Glutamatergic neuron (in vitro differentiated cells): ENCODE measurements around the gene A1CF. TPM values are rescaled to one million over a fixed set of nuclear protein-coding genes. Genes with fewer than 3 reads are reported as not detected.
"Not testable (repeated sequence)": the region's sequence is repeated elsewhere in the genome, so short reads cannot be mapped to it uniquely, and the experiment has no call there.

Source experiments
- DNase-seq: peaks from one replicate; pipeline ENCODE4 v3.0.0; 2022
- H3K27ac Mint-ChIP-seq: one replicate; pipeline ENCODE4 v1.8.0; 2020; ENCODE audit warnings: mild to moderate bottlenecking, mixed read lengths, inconsistent platforms; ENCODE audit not compliant: unreplicated experiment
- H3K27me3 Mint-ChIP-seq: one replicate; pipeline ENCODE4 v1.8.0; 2020; ENCODE audit warnings: mild to moderate bottlenecking, moderate library complexity, mixed read lengths, inconsistent platforms; ENCODE audit not compliant: unreplicated experiment
- H3K36me3 Mint-ChIP-seq: one replicate; pipeline ENCODE4 v1.8.0; 2020; ENCODE audit warnings: mild to moderate bottlenecking, mixed read lengths, inconsistent platforms; ENCODE audit not compliant: unreplicated experiment
- H3K4me1 Mint-ChIP-seq: one replicate; pipeline ENCODE4 v1.8.0; 2020; ENCODE audit warnings: mild to moderate bottlenecking, low read depth, mixed read lengths, inconsistent platforms; ENCODE audit not compliant: unreplicated experiment
- H3K4me3 Mint-ChIP-seq: one replicate; pipeline ENCODE4 v1.8.0; 2020; ENCODE audit warnings: mild to moderate bottlenecking, mixed read lengths, inconsistent platforms; ENCODE audit not compliant: unreplicated experiment
- H3K9me3 Mint-ChIP-seq: one replicate; pipeline ENCODE4 v1.8.0; 2020; ENCODE audit warnings: mild to moderate bottlenecking, moderate library complexity, mixed read lengths, inconsistent platforms; ENCODE audit not compliant: unreplicated experiment
- total RNA-seq: library from RNA; stranded (reverse); fragmentation: NEBNext Ultra II Directional; extraction: Animal tissue kit (Norgen Biotek cat#: 25700); gene quantifications from one replicate; pipeline ENCODE4 v1.2.1, GENCODE V29; 2021; ENCODE audit not compliant: unreplicated experiment
- TF ChIP-seq, protein P1 (sequence below): fragments of 200-600 bp; sonication (generic); IDR thresholded peaks from one replicate; pipeline ENCODE4 v1.5.0; 2021; ENCODE audit not compliant: partially characterized antibody, unreplicated experiment

A1CF gene
- total RNA-seq, 1 donor from 2014 or later = not detected

DNA sequence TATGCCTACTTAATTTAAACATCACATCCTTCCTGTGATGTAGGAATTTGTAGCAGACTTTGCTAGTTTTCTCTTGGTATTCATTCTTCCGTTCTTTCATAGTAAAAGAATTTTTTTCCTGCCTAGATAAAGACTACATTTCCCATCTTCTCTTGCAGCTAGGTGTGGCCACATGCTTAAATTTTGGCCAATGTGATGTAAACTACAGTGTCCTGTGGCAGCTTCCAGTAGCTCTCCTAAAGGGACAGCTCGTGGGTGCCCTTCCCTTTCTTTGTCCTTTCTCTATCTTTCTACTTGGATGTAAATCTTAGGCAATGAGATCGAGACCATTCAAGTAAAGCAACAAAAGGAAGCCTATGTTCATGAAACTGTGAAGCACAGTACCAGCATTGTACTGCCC lies 87.1 kb downstream of the A1CF start:
- H3K4me3 Mint-ChIP-seq = no peak overlapping the region

DNA sequence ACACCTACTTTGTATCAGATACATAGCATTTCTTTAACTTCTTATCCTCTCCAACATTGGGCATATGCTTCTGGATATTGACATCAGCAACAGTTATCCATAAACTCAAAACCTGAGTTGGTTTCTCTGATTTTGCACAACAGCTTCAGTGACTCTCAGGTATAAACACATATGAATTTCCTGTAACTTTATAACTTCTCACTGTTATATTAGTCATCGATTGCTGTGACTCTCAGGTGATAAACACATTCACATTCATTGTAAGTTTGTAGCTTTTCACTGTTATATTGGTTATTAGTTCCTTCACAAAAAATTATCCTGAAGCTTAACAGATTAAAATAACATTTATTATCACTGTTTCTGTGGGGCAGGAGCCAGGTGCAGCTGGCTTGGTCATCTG lies 88.7 kb downstream of the A1CF start:
- no peak overlapping the region for H3K27ac Mint-ChIP-seq
- no peaks in the 10 kb centered on the region for H3K9me3 Mint-ChIP-seq
- H3K4me1 Mint-ChIP-seq = no peaks in the 10 kb centered on the region
- TF ChIP-seq, protein P1, sequence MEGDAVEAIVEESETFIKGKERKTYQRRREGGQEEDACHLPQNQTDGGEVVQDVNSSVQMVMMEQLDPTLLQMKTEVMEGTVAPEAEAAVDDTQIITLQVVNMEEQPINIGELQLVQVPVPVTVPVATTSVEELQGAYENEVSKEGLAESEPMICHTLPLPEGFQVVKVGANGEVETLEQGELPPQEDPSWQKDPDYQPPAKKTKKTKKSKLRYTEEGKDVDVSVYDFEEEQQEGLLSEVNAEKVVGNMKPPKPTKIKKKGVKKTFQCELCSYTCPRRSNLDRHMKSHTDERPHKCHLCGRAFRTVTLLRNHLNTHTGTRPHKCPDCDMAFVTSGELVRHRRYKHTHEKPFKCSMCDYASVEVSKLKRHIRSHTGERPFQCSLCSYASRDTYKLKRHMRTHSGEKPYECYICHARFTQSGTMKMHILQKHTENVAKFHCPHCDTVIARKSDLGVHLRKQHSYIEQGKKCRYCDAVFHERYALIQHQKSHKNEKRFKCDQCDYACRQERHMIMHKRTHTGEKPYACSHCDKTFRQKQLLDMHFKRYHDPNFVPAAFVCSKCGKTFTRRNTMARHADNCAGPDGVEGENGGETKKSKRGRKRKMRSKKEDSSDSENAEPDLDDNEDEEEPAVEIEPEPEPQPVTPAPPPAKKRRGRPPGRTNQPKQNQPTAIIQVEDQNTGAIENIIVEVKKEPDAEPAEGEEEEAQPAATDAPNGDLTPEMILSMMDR = no peak
- H3K27me3 Mint-ChIP-seq = no peaks in the 10 kb centered on the region
- H3K36me3 Mint-ChIP-seq = no peaks in the 10 kb centered on the region
- no peak for DNase-seq
- no peak overlapping the region for H3K4me3 Mint-ChIP-seq

More for the DNA sequence above, 87.1 kb downstream of the A1CF start:
- Mint-ChIP-seq H3K9me3 (no peaks in the 10 kb centered on the region), H3K4me1 (no peaks in the 10 kb centered on the region), H3K36me3 (no peaks in the 10 kb centered on the region), H3K27ac (no peak overlapping the region), H3K27me3 (no peaks in the 10 kb centered on the region)
- TF ChIP-seq, protein P1 = no peak
- no peak for DNase-seq

DNA sequence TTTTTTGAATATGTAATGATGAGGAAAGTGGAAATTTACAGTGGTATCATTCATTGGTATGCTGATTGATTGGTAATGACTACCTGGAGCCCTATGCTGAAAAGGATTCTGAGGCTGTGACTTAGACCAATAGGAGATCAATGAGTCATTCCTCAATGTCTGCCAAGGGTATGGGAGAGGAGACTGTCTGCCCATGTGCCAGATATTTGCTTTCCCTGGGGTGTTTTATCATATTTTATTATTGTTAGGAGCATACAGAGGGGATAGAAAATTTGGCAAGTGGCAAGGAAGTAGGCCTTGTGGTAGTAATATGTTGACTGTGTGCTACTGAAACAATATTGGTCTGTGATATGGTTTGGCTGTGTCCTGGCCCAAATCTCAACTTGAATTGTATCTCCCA lies 90.9 kb downstream of the A1CF start:
- no peak overlapping the region for H3K27ac Mint-ChIP-seq

DNA sequence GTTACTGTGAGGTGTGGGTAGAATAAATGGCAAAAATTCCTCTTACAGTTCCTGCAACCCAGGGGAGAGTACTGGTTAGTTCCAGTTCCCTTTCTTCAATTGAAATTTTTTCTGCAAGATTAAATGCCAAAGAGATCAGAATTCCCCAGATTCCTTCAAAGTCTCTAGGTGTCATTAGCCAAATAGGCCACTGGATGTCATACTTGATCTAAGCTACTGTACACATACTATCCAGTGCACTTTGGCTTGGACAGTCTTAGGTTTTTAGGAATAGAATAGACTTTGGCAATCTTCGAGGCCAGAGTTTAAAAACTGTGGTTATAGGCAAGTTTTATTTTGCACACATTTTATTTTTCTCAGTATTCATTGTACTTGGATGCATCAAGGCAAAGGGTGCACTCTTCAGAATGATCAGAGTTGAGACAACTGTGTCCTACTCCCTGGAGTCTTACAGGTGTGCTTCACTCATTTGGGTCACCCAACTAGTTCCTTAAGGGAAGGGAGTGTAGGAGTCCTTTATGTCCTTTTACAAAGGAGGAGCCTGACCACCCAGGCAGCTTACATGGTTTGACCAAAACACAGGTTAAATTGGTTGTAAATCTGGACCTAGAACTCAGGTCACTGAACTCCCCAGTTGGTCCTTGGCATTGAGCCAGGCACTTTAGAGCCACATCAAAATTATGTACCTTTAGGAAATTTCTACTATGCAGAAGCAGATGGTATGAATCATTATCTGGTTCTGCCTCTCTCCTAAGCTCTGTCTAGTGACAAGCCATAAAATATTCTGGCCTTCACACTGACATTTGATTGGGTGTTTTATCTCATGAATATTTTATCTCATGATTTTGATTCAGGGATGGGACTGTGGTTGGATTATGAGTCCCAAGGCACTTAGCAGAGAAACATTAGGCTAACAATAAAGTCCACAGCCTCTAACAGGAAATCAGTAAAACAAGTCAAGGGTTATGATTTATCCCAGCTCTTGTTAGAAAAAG lies 96.2 kb downstream of the A1CF start:
- no peaks in the 10 kb centered on the region for H3K27me3 Mint-ChIP-seq
- H3K27ac Mint-ChIP-seq = no peak overlapping the region
- TF ChIP-seq, protein P1 = peak; percentile 29
- no peaks in the 10 kb centered on the region for H3K9me3 Mint-ChIP-seq
- no peak for DNase-seq
- H3K36me3 Mint-ChIP-seq = peaks cover 9% of the 10 kb centered on the region
- peaks cover 2% of the 10 kb centered on the region for H3K4me1 Mint-ChIP-seq
- no peak overlapping the region for H3K4me3 Mint-ChIP-seq

More for the DNA sequence above, 90.9 kb downstream of the A1CF start:
- Mint-ChIP-seq H3K9me3 (no peaks in the 10 kb centered on the region), H3K36me3 (no peaks in the 10 kb centered on the region), H3K27me3 (no peaks in the 10 kb centered on the region), H3K4me3 (no peak overlapping the region), H3K4me1 (no peaks in the 10 kb centered on the region)
- TF ChIP-seq, protein P1 = no peak
- no peak for DNase-seq

DNA sequence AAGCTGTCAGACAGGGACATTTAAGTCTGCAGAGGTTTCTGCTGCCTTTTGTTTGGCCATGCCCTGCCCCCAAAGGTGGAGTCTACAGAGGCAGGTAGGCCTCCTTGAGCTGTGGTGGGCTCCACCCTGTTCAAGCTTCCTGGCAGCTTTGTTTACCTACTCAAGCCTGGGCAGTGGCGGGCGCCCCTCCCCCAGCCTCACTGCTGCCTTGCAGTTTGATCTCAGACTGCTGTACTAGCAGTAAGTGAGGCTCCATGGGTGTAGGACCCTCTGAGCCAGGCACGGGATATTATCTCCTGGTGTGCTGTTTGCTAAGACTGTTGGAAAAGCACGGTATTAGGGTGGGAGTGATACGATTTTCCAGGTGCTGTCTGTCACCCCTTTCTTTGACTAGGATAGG lies 97.5 kb downstream of the A1CF start:
- DNase-seq, H3K4me3 Mint-ChIP-seq, H3K9me3 Mint-ChIP-seq, H3K36me3 Mint-ChIP-seq, H3K27me3 Mint-ChIP-seq, H3K27ac Mint-ChIP-seq, H3K4me1 Mint-ChIP-seq: not testable (repeated sequence)

DNA sequence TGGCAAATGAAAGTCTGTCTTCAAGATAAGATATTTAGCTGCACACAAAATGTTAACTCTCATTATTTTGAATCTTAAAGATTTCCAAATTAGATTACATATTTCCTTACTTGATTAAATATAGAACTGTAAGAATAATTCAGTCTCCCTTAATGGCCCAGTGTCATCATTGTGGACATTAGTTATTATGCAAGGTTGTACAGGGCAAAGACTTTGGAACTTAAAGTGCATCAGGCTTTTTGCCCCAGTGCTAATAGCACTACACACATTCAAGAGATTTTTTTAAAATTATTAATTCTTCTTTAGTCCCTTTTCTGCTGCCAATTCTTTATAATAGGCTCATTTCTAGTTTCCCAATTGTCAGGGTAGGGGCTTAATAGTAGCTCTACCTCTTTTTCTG lies 103.4 kb downstream of the A1CF start:
- H3K27me3 Mint-ChIP-seq, DNase-seq, H3K27ac Mint-ChIP-seq, H3K9me3 Mint-ChIP-seq, H3K36me3 Mint-ChIP-seq, H3K4me1 Mint-ChIP-seq, H3K4me3 Mint-ChIP-seq: not testable (repeated sequence)

DNA sequence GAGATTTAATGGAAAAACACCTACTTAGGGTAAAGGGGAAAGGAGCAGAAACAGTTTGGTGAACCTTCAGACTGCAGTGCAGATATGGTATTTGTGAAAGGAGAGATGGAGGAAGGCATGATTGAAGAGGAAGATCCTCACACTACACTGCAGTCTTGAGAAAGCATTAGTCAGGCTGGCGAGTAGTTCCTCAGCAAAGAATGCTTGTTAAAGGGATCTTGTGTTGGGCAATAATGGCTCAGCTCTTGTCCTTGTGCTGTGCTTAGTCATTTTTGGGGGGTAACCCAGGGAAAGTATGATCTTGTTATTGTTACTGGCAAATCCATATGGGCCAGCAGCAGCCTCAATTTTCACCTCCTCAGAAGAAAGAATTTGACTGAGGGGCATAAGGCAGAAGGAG lies 105.4 kb downstream of the A1CF start:
- H3K27ac Mint-ChIP-seq, H3K27me3 Mint-ChIP-seq, DNase-seq, H3K9me3 Mint-ChIP-seq, H3K4me1 Mint-ChIP-seq, H3K4me3 Mint-ChIP-seq, H3K36me3 Mint-ChIP-seq: not testable (repeated sequence)

DNA sequence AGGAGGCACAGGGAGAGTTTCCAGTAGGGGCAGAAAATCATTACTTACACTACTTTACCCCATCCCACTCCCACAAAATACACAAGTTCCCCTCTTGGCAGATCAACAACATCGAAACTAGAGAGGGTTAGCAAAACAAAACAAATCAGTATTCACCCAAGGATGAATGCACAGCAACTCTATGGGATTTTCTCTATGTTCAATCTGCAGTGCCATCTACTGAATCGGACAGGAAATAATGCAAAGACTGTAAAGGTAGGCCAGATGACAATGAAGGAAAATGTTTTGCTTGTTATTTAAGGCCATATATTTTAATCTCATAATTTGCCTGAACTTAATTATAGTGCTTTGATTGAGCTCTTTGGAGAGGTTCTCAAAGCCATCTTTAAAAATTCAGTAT lies 110.6 kb downstream of the A1CF start:
- H3K27ac Mint-ChIP-seq, H3K4me3 Mint-ChIP-seq, H3K36me3 Mint-ChIP-seq, DNase-seq, H3K27me3 Mint-ChIP-seq, H3K9me3 Mint-ChIP-seq, H3K4me1 Mint-ChIP-seq: not testable (repeated sequence)
